ENCODE data around the gene CYP11A1. TPM values are rescaled to one million over a fixed set of nuclear protein-coding genes. Genes with fewer than 3 reads are reported as not detected.

CYP11A1 gene
- total and polyA plus RNA-seq, 3 experiments from 2014 or later, result not detected

- Histone ChIP-seq H3K9me3 (ENCODE audit: low read length) (no peaks in the 10 kb centered on the region), H3K27me3 (ENCODE audit: insufficient read depth, low read length, poor library complexity, severe bottlenecking) (no peaks in the 10 kb centered on the region), H3K4me1 (ENCODE audit: insufficient read depth, low read length) (peaks cover 4% of the 10 kb centered on the region), H3K27ac (ENCODE audit: low read depth, low read length) (no peak overlapping the region), H3K4me3 (ENCODE audit: low read length) (no peak overlapping the region), H3K36me3 (ENCODE audit: insufficient read depth, low read length) (no peaks in the 10 kb centered on the region)
- peaks cover 19 to 26% (median 19%) of the 10 kb centered on the region in 3 donors for H3K4me1 Mint-ChIP-seq
- H3K9me3 Mint-ChIP-seq, result no peaks in the 10 kb centered on the region
- no peak for DNase-seq
- ChIA-PET POLR2A (no interaction called here), CTCF (interaction anchor here (0.9 to 5.6 kb wide), 2 partner anchors 195 to 197 kb away, joined by 4 to 74 read pairs; partner anchors contain the start of gene ISLR2)
- peaks cover 0 to 3% of the 10 kb centered on the region in 2 donors for H3K27me3 Mint-ChIP-seq
- H3K4me3 Mint-ChIP-seq, result no peak overlapping the region
- H3K27ac Mint-ChIP-seq, result no peak overlapping the region
- H3K36me3 Mint-ChIP-seq, result no peaks in the 10 kb centered on the region
Observed at GRCh38 chr15:74324714-74325113, 42.7 kb downstream of the CYP11A1 start.

- no peak overlapping the region for H3K4me3 ChIP-seq (ENCODE audit: low read length)
- Mint-ChIP-seq H3K27ac (peak overlapping the region in 1 of 8 donors; percentile 27), H3K27me3 (peaks cover 0 to 4% of the 10 kb centered on the region in 2 donors), H3K4me3 (no peak overlapping the region), H3K9me3 (no peaks in the 10 kb centered on the region), H3K36me3 (no peaks in the 10 kb centered on the region), H3K4me1 (peaks cover 3 to 26% (median 5%) of the 10 kb centered on the region in 3 donors)
- ChIA-PET CTCF (interaction anchor here (0.7 to 5.6 kb wide), 16 partner anchors 8 to 349 kb away, joined by 3 to 74 read pairs (median 4); partner anchors contain the start of gene ISLR2), POLR2A (no interaction called here)
- DNase-seq, result peak; percentile 27 to 76 (median 39)
- H3K27me3 ChIP-seq (ENCODE audit: insufficient read depth, low read length, poor library complexity, severe bottlenecking), result no peaks in the 10 kb centered on the region
- H3K9me3 ChIP-seq (ENCODE audit: low read length), result no peaks in the 10 kb centered on the region
- H3K4me1 ChIP-seq (ENCODE audit: insufficient read depth, low read length), result no peaks in the 10 kb centered on the region
- H3K36me3 ChIP-seq (ENCODE audit: insufficient read depth, low read length), result no peaks in the 10 kb centered on the region
- no peak overlapping the region for H3K27ac ChIP-seq (ENCODE audit: low read depth, low read length)
Observed at GRCh38 chr15:74322558-74323180, 44.8 kb downstream of the CYP11A1 start.

DNA sequence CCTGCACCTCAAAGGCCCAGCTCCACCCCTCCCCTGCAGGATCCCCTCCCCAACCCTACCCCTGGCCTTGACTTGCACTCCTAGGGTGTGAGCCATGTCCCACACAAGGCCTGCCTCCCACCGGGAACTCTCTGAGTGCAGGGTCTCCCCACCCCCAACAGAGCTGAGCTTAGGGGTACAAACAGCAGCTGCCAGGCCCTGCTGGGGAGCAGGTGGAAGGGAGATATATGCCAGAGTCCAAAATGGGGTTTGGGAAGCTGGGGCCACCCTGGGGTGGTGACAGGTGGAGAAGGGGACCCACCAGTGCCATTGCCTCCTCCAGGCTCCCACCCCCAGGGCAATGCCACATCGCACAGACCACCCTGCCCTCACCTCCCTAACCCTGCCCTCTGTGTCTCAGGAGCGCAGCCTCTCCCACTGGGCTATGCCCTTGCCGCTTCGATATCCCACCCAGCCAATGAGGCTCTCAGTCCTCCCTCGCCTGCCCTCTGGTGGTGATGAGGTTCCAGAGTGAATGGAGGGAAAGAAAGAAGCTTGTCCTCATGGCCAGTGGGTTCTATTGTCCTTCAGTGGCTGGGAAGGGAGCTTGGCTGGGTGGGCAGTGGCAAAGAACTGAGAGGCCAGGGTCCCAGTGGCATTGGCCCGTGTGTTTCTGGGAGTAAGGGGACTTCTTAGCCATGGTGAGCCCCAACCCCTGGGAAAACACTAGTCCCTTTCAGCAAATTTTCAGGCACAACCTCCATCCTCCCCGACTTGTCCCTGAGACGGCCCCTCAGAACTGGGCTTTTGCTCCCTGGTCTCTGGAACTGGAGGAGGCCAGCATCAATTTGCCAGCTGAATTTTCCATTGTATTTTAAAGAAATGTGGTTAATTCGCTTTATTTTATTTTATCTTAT is 46.8 kb downstream of the CYP11A1 start:
- DNase-seq, result no peak
- H3K27me3 Mint-ChIP-seq, result peaks cover 0 to 4% of the 10 kb centered on the region in 2 donors
- Histone ChIP-seq H3K9me3 (ENCODE audit: low read length) (no peaks in the 10 kb centered on the region), H3K27me3 (ENCODE audit: insufficient read depth, low read length, poor library complexity, severe bottlenecking) (no peaks in the 10 kb centered on the region), H3K36me3 (ENCODE audit: insufficient read depth, low read length) (no peaks in the 10 kb centered on the region), H3K27ac (ENCODE audit: low read depth, low read length) (no peak overlapping the region), H3K4me3 (ENCODE audit: low read length) (no peak overlapping the region), H3K4me1 (ENCODE audit: insufficient read depth, low read length) (peaks cover 3% of the 10 kb centered on the region)
- ChIA-PET CTCF (interaction anchor here (0.9 to 5.6 kb wide), 6 partner anchors 11 to 267 kb away, joined by 3 to 74 read pairs (median 4); partner anchors contain the start of gene ISLR2), POLR2A (interaction anchor here (0.5 kb wide), 1 partner anchor 57 kb away, joined by 10 read pairs; no protein-coding TSS in a partner anchor)
- no peaks in the 10 kb centered on the region for H3K36me3 Mint-ChIP-seq
- no peaks in the 10 kb centered on the region for H3K9me3 Mint-ChIP-seq
- peaks cover 2 to 43% (median 11%) of the 10 kb centered on the region in 3 donors for H3K4me1 Mint-ChIP-seq
- peak overlapping the region in 1 of 8 donors; percentile 83 for H3K27ac Mint-ChIP-seq
- no peak overlapping the region for H3K4me3 Mint-ChIP-seq

GRCh38 chr15:74319596-74320351 is 47.7 kb downstream of the CYP11A1 start:
- Mint-ChIP-seq H3K4me1 (peaks cover 10 to 51% (median 19%) of the 10 kb centered on the region in 3 donors), H3K27ac (peak overlapping the region in 3 of 8 donors; percentile 14 to 39 (median 22)), H3K36me3 (no peaks in the 10 kb centered on the region), H3K27me3 (peaks cover 0 to 4% of the 10 kb centered on the region in 2 donors), H3K4me3 (no peak overlapping the region), H3K9me3 (no peaks in the 10 kb centered on the region)
- H3K4me1 ChIP-seq (ENCODE audit: insufficient read depth, low read length), result peaks cover 11% of the 10 kb centered on the region
- no peak for DNase-seq
- ChIA-PET POLR2A (interaction anchor here (0.5 kb wide), 1 partner anchor 22 kb away, joined by 3 read pairs; no protein-coding TSS in a partner anchor), CTCF (interaction anchor here (1.5 to 5.6 kb wide), 3 partner anchors 12 to 196 kb away, joined by 3 to 74 read pairs (median 4); partner anchors contain the start of gene ISLR2)
- H3K4me3 ChIP-seq (ENCODE audit: low read length), result no peak overlapping the region
- H3K27ac ChIP-seq (ENCODE audit: low read depth, low read length), result no peak overlapping the region
- H3K27me3 ChIP-seq (ENCODE audit: insufficient read depth, low read length, poor library complexity, severe bottlenecking), result no peaks in the 10 kb centered on the region
- H3K9me3 ChIP-seq (ENCODE audit: low read length), result no peaks in the 10 kb centered on the region
- no peaks in the 10 kb centered on the region for H3K36me3 ChIP-seq (ENCODE audit: insufficient read depth, low read length)

DNA sequence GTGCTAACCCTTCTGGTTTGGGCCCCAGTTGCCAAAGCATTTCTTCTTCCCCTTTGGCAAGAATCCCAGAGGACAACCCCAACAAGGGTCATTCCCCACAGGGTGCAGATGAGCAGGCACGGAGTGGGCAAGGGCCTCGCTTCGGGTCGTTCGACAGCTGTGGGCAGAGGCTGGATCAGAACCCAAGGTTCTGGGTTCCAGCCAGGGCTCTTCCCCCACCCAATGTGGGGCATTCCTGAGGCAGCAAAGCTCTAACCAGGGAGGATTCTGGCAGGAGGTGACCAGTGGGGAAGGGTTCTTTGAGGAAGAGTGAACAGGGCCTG is 48.3 kb downstream of the CYP11A1 start:
- no peak for DNase-seq
- Mint-ChIP-seq H3K36me3 (no peaks in the 10 kb centered on the region), H3K9me3 (no peaks in the 10 kb centered on the region), H3K27ac (no peak overlapping the region), H3K27me3 (peaks cover 0 to 4% of the 10 kb centered on the region in 2 donors), H3K4me1 (peaks cover 14 to 58% (median 25%) of the 10 kb centered on the region in 3 donors), H3K4me3 (no peak overlapping the region)
- Histone ChIP-seq H3K36me3 (ENCODE audit: insufficient read depth, low read length) (no peaks in the 10 kb centered on the region), H3K4me1 (ENCODE audit: insufficient read depth, low read length) (peaks cover 18% of the 10 kb centered on the region), H3K4me3 (ENCODE audit: low read length) (no peak overlapping the region), H3K27ac (ENCODE audit: low read depth, low read length) (no peak overlapping the region), H3K9me3 (ENCODE audit: low read length) (no peaks in the 10 kb centered on the region), H3K27me3 (ENCODE audit: insufficient read depth, low read length, poor library complexity, severe bottlenecking) (no peaks in the 10 kb centered on the region)
- ChIA-PET POLR2A (no interaction called here), CTCF (interaction anchor here (5.6 kb wide), 1 partner anchor 191 kb away, joined by 74 read pairs; the partner anchor contains the start of gene ISLR2)

- H3K4me3 ChIP-seq (ENCODE audit: low read length), result no peak overlapping the region
- peak overlapping the region in 2 of 8 donors; percentile 17 to 39 for H3K27ac Mint-ChIP-seq
- no peaks in the 10 kb centered on the region for H3K9me3 Mint-ChIP-seq
- DNase-seq, result no peak
- H3K9me3 ChIP-seq (ENCODE audit: low read length), result no peaks in the 10 kb centered on the region
- ChIA-PET CTCF (interaction anchor here (1.5 kb wide), 1 partner anchor 192 kb away, joined by 3 read pairs; no protein-coding TSS in a partner anchor), POLR2A (no interaction called here)
- H3K27ac ChIP-seq (ENCODE audit: low read depth, low read length), result no peak overlapping the region
- peaks cover 20% of the 10 kb centered on the region for H3K4me1 ChIP-seq (ENCODE audit: insufficient read depth, low read length)
- peaks cover 14 to 63% (median 27%) of the 10 kb centered on the region in 3 donors for H3K4me1 Mint-ChIP-seq
- no peaks in the 10 kb centered on the region for H3K36me3 ChIP-seq (ENCODE audit: insufficient read depth, low read length)
- H3K4me3 Mint-ChIP-seq, result no peak overlapping the region
- no peaks in the 10 kb centered on the region for H3K36me3 Mint-ChIP-seq
- peaks cover 0 to 4% of the 10 kb centered on the region in 2 donors for H3K27me3 Mint-ChIP-seq
- H3K27me3 ChIP-seq (ENCODE audit: insufficient read depth, low read length, poor library complexity, severe bottlenecking), result no peaks in the 10 kb centered on the region
Observed at GRCh38 chr15:74318376-74319137, 48.9 kb downstream of the CYP11A1 start.

DNA sequence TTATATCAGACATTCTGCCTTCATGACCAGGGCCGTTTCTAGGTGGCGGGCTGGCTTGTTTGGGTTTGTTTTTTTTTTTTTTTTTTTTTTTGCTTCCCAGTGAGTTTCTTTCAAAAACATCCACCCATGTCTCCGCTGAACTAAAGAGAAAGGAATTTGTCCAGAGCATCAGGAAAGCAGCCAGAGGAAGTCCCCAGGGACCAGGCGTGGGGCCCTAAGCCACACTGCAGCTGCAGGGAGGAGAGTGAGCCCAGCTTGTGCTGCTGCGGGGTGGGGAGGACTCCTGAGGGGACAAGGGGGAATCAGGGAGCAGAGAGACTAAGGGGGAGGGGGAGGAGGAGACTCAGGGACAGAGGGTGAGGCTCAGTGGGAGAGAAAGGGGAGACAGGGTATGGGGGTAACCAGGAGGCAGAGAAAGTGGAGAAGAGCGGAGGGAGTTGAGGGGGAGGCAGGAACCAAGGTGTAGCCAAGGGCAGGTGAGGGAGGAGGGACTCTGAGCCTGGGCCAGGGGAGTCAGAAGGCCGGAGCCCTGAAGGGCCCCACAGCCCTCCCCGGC is 49.5 kb downstream of the CYP11A1 start:
- Histone ChIP-seq H3K4me3 (ENCODE audit: low read length) (no peak overlapping the region), H3K27ac (ENCODE audit: low read depth, low read length) (no peak overlapping the region), H3K27me3 (ENCODE audit: insufficient read depth, low read length, poor library complexity, severe bottlenecking) (no peaks in the 10 kb centered on the region), H3K9me3 (ENCODE audit: low read length) (no peaks in the 10 kb centered on the region), H3K4me1 (ENCODE audit: insufficient read depth, low read length) (peaks cover 20% of the 10 kb centered on the region), H3K36me3 (ENCODE audit: insufficient read depth, low read length) (no peaks in the 10 kb centered on the region)
- H3K9me3 Mint-ChIP-seq, result no peaks in the 10 kb centered on the region
- peaks cover 14 to 63% (median 27%) of the 10 kb centered on the region in 3 donors for H3K4me1 Mint-ChIP-seq
- ChIA-PET POLR2A (no interaction called here), CTCF (interaction anchor here (1.5 kb wide), 1 partner anchor 191 kb away, joined by 3 read pairs; no protein-coding TSS in a partner anchor)
- H3K27me3 Mint-ChIP-seq, result peaks cover 0 to 4% of the 10 kb centered on the region in 2 donors
- H3K36me3 Mint-ChIP-seq, result no peaks in the 10 kb centered on the region
- H3K27ac Mint-ChIP-seq, result peak overlapping the region in 2 of 8 donors; percentile 15 to 50
- no peak for DNase-seq
- peak overlapping the region in 1 of 7 donors; percentile 61 for H3K4me3 Mint-ChIP-seq

All from CD8-positive, alpha-beta memory T cell (primary cell).